Esophagus squamous epithelium (tissue), 5 donors: Measurements from ENCODE around the gene ANTKMT. TPM values are rescaled to one million over a fixed set of nuclear protein-coding genes. Genes with fewer than 3 reads are reported as not detected.

ENCODE experiments used
- DNase-seq: peaks from one replicate; lab custom pipeline; 2025; lab: John Stamatoyannopoulos, UW
- H3K27ac ChIP-seq, 4 donors: fragments of 200-600 bp; sonication (generic); one replicate each; pipeline ENCODE4 v1.5.1; 2016 to 2019; ENCODE audit warnings: mild to moderate bottlenecking in 1 of 4
- H3K27me3 ChIP-seq, 4 donors: fragments of 200-600 bp; sonication (generic); 1 replicate in 3 of 4; 2 replicates in 1 of 4; pipeline versions ENCODE4 v1.5.1 to v1.6.0; 2017 to 2021; ENCODE audit warnings: antibody characterized with exemption in 1 of 4
- H3K36me3 ChIP-seq, 3 donors: fragments of 200-600 bp; sonication (generic); one replicate each; pipeline ENCODE4 v1.5.1; 2016 to 2019
- H3K4me1 ChIP-seq, 3 donors: fragments of 200-600 bp; sonication (generic); one replicate each; pipeline ENCODE4 v1.5.1; 2017 to 2019
- H3K4me3 ChIP-seq, 4 donors: fragments of 200-600 bp; sonication (generic); 1 replicate in 3 of 4; 2 replicates in 1 of 4; pipeline ENCODE4 v1.5.1; 2016 to 2019; ENCODE audit warnings: mild to moderate bottlenecking in 2 of 4, moderate library complexity in 1 of 4
- H3K9me3 ChIP-seq, 3 donors: fragments of 200-600 bp; sonication (generic); one replicate each; pipeline ENCODE4 v1.5.1; 2016 to 2019
- CTCF ChIP-seq, 6 experiments: fragments of 450-650 bp in 4 of 6; fragments of 200-600 bp in 2 of 6; sonication (generic) in 2 of 6; IDR thresholded peaks; one replicate each; pipeline ENCODE4 v1.5.1; 2016 to 2019; ENCODE audit warnings: antibody characterized with exemption in 6 of 6, mild to moderate bottlenecking in 4 of 6, moderate library complexity in 4 of 6
- POLR2A ChIP-seq, 4 donors: fragments of 450-650 bp; IDR thresholded peaks; one replicate each; pipeline ENCODE4 v1.6.1; 2017; ENCODE audit warnings: antibody characterized with exemption in 4 of 4, mild to moderate bottlenecking in 4 of 4, moderate library complexity in 3 of 4
- WGBS, 2 donors: methylation state at CpG; one replicate each; pipeline ENCODE4 v1.1.5; 2018; 5-methylcytosine and 5-hydroxymethylcytosine counted together
- intact Hi-C: fragments of 100-400 bp; cut with DNase I; formaldehyde crosslinking; loops from one replicate; pipeline ENCODE4 v1.15.0; 2022
- total RNA-seq, 4 donors: library from RNA; depleted of rRNA; stranded (reverse); fragments of >200 nt; gene quantifications; one replicate each; pipeline ENCODE4 v1.1.0, GENCODE V29; 2016
- donor health status: DM: yes; HTN: yes; CAD: no.

ANTKMT gene
- total RNA-seq, 4 donors from 2014 or later, result 11.6 to 29.1 (median 24.2) TPM

GRCh38 chr16:761625-762513, 40.9 kb downstream of the ANTKMT start:
- no peak overlapping the region for H3K4me3 ChIP-seq
- H3K36me3 ChIP-seq, result no peaks in the 10 kb centered on the region
- TF ChIP-seq CTCF (IDR thresholded peaks at IDR 0.05) (no peak), POLR2A (IDR thresholded peaks at IDR 0.05) (no peak)
- 80% methylated on average over 3 of the region's 22 CpGs; no CpG with 5 or more reads in 1 of the 2 donors for WGBS, 2 donors
- peaks cover 7 to 47% (median 12%) of the 10 kb centered on the region in 3 donors for H3K4me1 ChIP-seq
- no peaks in the 10 kb centered on the region for H3K9me3 ChIP-seq
- H3K27ac ChIP-seq, result peak overlapping the region in 1 of 4 donors; percentile 49
- no peak for DNase-seq
- H3K27me3 ChIP-seq, result peaks cover 0 to 51% (median 0%) of the 10 kb centered on the region in 4 donors
- intact Hi-C loops, result no loop called here

- H3K9me3 ChIP-seq, result no peaks in the 10 kb centered on the region
- H3K27me3 ChIP-seq, result peaks cover 0 to 51% (median 0%) of the 10 kb centered on the region in 4 donors
- TF ChIP-seq POLR2A (IDR thresholded peaks at IDR 0.05), result no peak
- TF ChIP-seq CTCF (IDR thresholded peaks at IDR 0.05), result no peak
- intact Hi-C loops, result no loop called here
- no peak for DNase-seq
- H3K4me1 ChIP-seq, result peaks cover 7 to 41% (median 12%) of the 10 kb centered on the region in 3 donors
- H3K27ac ChIP-seq, result no peak overlapping the region
- H3K4me3 ChIP-seq, result no peak overlapping the region
- WGBS, 2 donors, result 100% methylated on average over 1 of the region's 17 CpGs; no CpG with 5 or more reads in 1 of the 2 donors
- H3K36me3 ChIP-seq, result no peaks in the 10 kb centered on the region
Observed at GRCh38 chr16:762595-763268, 41.8 kb downstream of the ANTKMT start.

- intact Hi-C loops, result no loop called here
- H3K4me1 ChIP-seq, result peaks cover 7 to 43% (median 12%) of the 10 kb centered on the region in 3 donors
- H3K27ac ChIP-seq, result no peak overlapping the region
- no peak for DNase-seq
- no peaks in the 10 kb centered on the region for H3K9me3 ChIP-seq
- peaks cover 0 to 54% (median 0%) of the 10 kb centered on the region in 4 donors for H3K27me3 ChIP-seq
- H3K4me3 ChIP-seq, result no peak overlapping the region
- WGBS, 2 donors, result 80% methylated on average over 1 of the region's 21 CpGs; no CpG with 5 or more reads in 1 of the 2 donors
- TF ChIP-seq POLR2A (IDR thresholded peaks at IDR 0.05) (no peak), CTCF (IDR thresholded peaks at IDR 0.05) (no peak)
- no peaks in the 10 kb centered on the region for H3K36me3 ChIP-seq
Observed at GRCh38 chr16:763369-764183, 42.6 kb downstream of the ANTKMT start.

GRCh38 chr16:764184-764750, 43.3 kb downstream of the ANTKMT start:
- H3K9me3 ChIP-seq, result no peaks in the 10 kb centered on the region
- WGBS, 2 donors, result 71% methylated on average over 7 of the region's 20 CpGs; no CpG with 5 or more reads in 1 of the 2 donors
- H3K27me3 ChIP-seq, result peaks cover 0 to 61% (median 0%) of the 10 kb centered on the region in 4 donors
- no peaks in the 10 kb centered on the region for H3K36me3 ChIP-seq
- DNase-seq, result no peak
- TF ChIP-seq CTCF (IDR thresholded peaks at IDR 0.05) (no peak), POLR2A (IDR thresholded peaks at IDR 0.05) (no peak)
- no peak overlapping the region for H3K27ac ChIP-seq
- peaks cover 7 to 40% (median 12%) of the 10 kb centered on the region in 3 donors for H3K4me1 ChIP-seq
- intact Hi-C loops, result no loop called here
- no peak overlapping the region for H3K4me3 ChIP-seq
